Chondrocyte (in vitro differentiated cells): ENCODE results near the gene HOXC10. TPM values are rescaled to one million over a fixed set of nuclear protein-coding genes. Genes with fewer than 3 reads are reported as not detected.

Source experiments
- DNase-seq: peaks from one replicate; pipeline ENCODE4 v3.0.0; 2021; ENCODE audit warnings: mixed read lengths, low spot score
- H3K27ac Mint-ChIP-seq: one replicate; pipeline ENCODE4 v1.8.0; 2021; ENCODE audit warnings: mild to moderate bottlenecking, moderate library complexity, mixed read lengths; ENCODE audit not compliant: unreplicated experiment
- H3K27me3 Mint-ChIP-seq: 2 replicates; pipeline ENCODE4 v1.8.0; 2021; ENCODE audit warnings: low read depth, mixed read lengths
- H3K36me3 Mint-ChIP-seq: 2 replicates; pipeline ENCODE4 v1.8.0; 2021; ENCODE audit warnings: low read depth, mixed read lengths
- H3K4me1 Mint-ChIP-seq: 2 replicates; pipeline ENCODE4 v1.8.0; 2021; ENCODE audit warnings: low read depth, mild to moderate bottlenecking, mixed read lengths
- H3K4me3 Mint-ChIP-seq: one replicate; pipeline ENCODE4 v1.8.0; 2021; ENCODE audit warnings: mild to moderate bottlenecking, moderate library complexity, mixed read lengths; ENCODE audit not compliant: unreplicated experiment
- H3K9me3 Mint-ChIP-seq: 2 replicates; pipeline ENCODE4 v1.8.0; 2021; ENCODE audit warnings: low read depth, mixed read lengths
- total RNA-seq: library from RNA; stranded (reverse); gene quantifications from 3 replicates; pipeline ENCODE4 v1.2.1, GENCODE V29; 2021
- TF ChIP-seq, protein P1 (sequence below): fragments of 200-600 bp; sonication (generic); IDR thresholded peaks from 2 replicates; pipeline ENCODE4 v1.5.0; 2021; ENCODE audit warnings: antibody characterized with exemption, mild to moderate bottlenecking, moderate library complexity

Gene HOXC10
- total RNA-seq, 1 donor from 2014 or later: not detected

- Mint-ChIP-seq H3K4me1 (peaks cover 12% of the 10 kb centered on the region), H3K27me3 (peaks cover 89% of the 10 kb centered on the region), H3K4me3 (peak overlapping the region; percentile 70), H3K36me3 (peaks cover 2% of the 10 kb centered on the region), H3K9me3 (no peaks in the 10 kb centered on the region), H3K27ac (no peak overlapping the region)
- no peak for DNase-seq
- TF ChIP-seq, protein P1, sequence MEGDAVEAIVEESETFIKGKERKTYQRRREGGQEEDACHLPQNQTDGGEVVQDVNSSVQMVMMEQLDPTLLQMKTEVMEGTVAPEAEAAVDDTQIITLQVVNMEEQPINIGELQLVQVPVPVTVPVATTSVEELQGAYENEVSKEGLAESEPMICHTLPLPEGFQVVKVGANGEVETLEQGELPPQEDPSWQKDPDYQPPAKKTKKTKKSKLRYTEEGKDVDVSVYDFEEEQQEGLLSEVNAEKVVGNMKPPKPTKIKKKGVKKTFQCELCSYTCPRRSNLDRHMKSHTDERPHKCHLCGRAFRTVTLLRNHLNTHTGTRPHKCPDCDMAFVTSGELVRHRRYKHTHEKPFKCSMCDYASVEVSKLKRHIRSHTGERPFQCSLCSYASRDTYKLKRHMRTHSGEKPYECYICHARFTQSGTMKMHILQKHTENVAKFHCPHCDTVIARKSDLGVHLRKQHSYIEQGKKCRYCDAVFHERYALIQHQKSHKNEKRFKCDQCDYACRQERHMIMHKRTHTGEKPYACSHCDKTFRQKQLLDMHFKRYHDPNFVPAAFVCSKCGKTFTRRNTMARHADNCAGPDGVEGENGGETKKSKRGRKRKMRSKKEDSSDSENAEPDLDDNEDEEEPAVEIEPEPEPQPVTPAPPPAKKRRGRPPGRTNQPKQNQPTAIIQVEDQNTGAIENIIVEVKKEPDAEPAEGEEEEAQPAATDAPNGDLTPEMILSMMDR: no peak
Observed at GRCh38 chr12:54006559-54007220, 21.7 kb downstream of the HOXC10 start.

DNA sequence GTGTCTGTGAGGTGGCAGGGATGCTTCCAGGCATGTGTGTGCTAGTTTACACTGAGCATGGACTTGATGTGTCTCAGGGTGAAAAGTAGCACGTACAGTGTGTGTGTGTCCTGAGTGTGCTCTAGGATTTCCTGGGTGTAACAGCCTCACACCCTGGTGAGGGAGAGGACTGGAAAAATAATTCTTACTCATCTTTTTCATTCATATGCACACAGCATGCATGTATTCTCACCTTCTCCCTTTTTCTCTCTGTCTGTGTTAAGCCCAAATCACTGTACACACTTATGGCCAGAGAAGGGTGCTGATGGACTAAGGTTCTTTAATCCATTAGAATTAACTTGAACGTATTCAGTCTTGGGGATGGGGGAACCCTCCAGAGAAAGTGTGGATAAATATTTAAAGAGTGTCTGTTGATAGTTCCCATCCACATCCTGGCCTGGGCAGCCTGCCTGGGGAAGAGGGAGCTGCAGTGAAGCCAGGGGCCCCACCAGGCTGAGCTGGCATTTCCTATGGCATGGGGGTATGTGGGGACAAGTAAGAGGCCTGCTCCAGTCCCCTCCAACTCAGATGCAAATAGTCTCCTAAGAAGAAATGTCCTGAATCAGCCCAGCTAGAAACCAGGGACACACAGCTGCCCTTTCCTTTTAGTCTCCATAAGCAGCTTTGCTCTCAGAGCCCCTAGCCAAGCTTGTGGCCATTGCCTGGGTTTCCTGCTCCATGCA is 22.8 kb downstream of the HOXC10 start:
- Mint-ChIP-seq H3K27me3 (peaks cover 84% of the 10 kb centered on the region), H3K4me1 (peaks cover 12% of the 10 kb centered on the region), H3K27ac (no peak overlapping the region), H3K9me3 (no peaks in the 10 kb centered on the region), H3K4me3 (no peak overlapping the region), H3K36me3 (peaks cover 2% of the 10 kb centered on the region)
- DNase-seq: no peak
- TF ChIP-seq, protein P1: no peak

- Mint-ChIP-seq H3K27ac (no peak overlapping the region), H3K27me3 (peaks cover 84% of the 10 kb centered on the region), H3K4me3 (no peak overlapping the region), H3K4me1 (peaks cover 12% of the 10 kb centered on the region), H3K9me3 (no peaks in the 10 kb centered on the region), H3K36me3 (peaks cover 2% of the 10 kb centered on the region)
- TF ChIP-seq, protein P1: no peak
- no peak for DNase-seq
Observed at GRCh38 chr12:54008260-54008552, 23.3 kb downstream of the HOXC10 start.

GRCh38 chr12:54009171-54010052 is 24.5 kb downstream of the HOXC10 start:
- peaks cover 83% of the 10 kb centered on the region for H3K27me3 Mint-ChIP-seq
- peaks cover 12% of the 10 kb centered on the region for H3K4me1 Mint-ChIP-seq
- DNase-seq: no peak
- TF ChIP-seq, protein P1: no peak
- no peaks in the 10 kb centered on the region for H3K36me3 Mint-ChIP-seq
- H3K9me3 Mint-ChIP-seq: no peaks in the 10 kb centered on the region
- H3K4me3 Mint-ChIP-seq: peak overlapping the region; percentile 53
- no peak overlapping the region for H3K27ac Mint-ChIP-seq
